PC-9 (cell line): Measurements from ENCODE around the gene MTUS2. TPM values are rescaled to one million over a fixed set of nuclear protein-coding genes. Genes with fewer than 3 reads are reported as not detected.

Experiments
- BruUV-seq: library from RNA; stranded (reverse); fragments of 400-500 nt; replicated peaks from 2 replicates; lab custom pipeline; 2021; lab: Mats Ljungman, UMichigan
- CTCF ChIA-PET: fragments of 300-600 bp; sonication (Branson Sonifier 250); formaldehyde crosslinking; loops from one replicate; lab custom pipeline; 2022; ENCODE audit warnings: antibody characterized with exemption; lab: Charles Lee
- POLR2A ChIA-PET: fragments of 300-600 bp; sonication (Branson Sonifier 250); formaldehyde crosslinking; loops from one replicate; lab custom pipeline; 2022; ENCODE audit warnings: antibody characterized with exemption; ENCODE audit not compliant: unreplicated experiment; lab: Charles Lee
- DNase-seq, 2 experiments: peaks; one replicate each; pipeline versions ENCODE4 v3.0.0 to v3.0.0-alpha.2; 2015 to 2022; ENCODE audit warnings: mixed read lengths in 1 of 2
- H2AFZ ChIP-seq: fragments of 200-600 bp; sonication (generic); 2 replicates; pipeline ENCODE4 v1.8.1; 2017; ENCODE audit warnings: antibody characterized with exemption
- H3F3A ChIP-seq: fragments of 200-600 bp; sonication (generic); 2 replicates; pipeline ENCODE4 v1.8.1; 2017; ENCODE audit warnings: antibody characterized with exemption, mild to moderate bottlenecking, low read depth; ENCODE audit not compliant: insufficient read depth
- H3K27ac ChIP-seq: fragments of 200-600 bp; sonication (generic); 2 replicates; pipeline ENCODE4 v1.6.1; 2016; ENCODE audit warnings: mixed run types
- H3K27me3 ChIP-seq: fragments of 200-600 bp; sonication (generic); 2 replicates; pipeline ENCODE4 v1.6.1; 2016; ENCODE audit warnings: low read depth, mixed run types; ENCODE audit not compliant: insufficient read depth
- H3K36me3 ChIP-seq: fragments of 200-600 bp; sonication (generic); 2 replicates; pipeline ENCODE4 v1.6.1; 2016; ENCODE audit warnings: low read depth, mixed run types
- H3K4me1 ChIP-seq: fragments of 200-600 bp; sonication (generic); replicated peaks from 2 replicates; pipeline ENCODE4 v1.6.1; 2016; ENCODE audit warnings: mixed run types; ENCODE audit not compliant: insufficient read depth
- H3K4me2 ChIP-seq: fragments of 200-600 bp; sonication (generic); 2 replicates; pipeline ENCODE4 v1.6.1; 2017; ENCODE audit warnings: mixed run types
- H3K4me3 ChIP-seq: fragments of 200-600 bp; sonication (generic); 2 replicates; pipeline ENCODE4 v1.6.1; 2016; ENCODE audit warnings: mixed run types
- H3K79me2 ChIP-seq: fragments of 200-600 bp; sonication (generic); 2 replicates; pipeline ENCODE4 v1.6.1; 2017; ENCODE audit warnings: low read depth, mixed run types
- H3K9me2 ChIP-seq: fragments of 200-600 bp; sonication (generic); 2 replicates; pipeline ENCODE4 v1.8.1; 2017; ENCODE audit warnings: mild to moderate bottlenecking; ENCODE audit not compliant: insufficient read depth
- H3K9me3 ChIP-seq: fragments of 200-600 bp; sonication (generic); 2 replicates; pipeline ENCODE4 v1.8.1; 2016; ENCODE audit warnings: low read depth; ENCODE audit not compliant: insufficient read depth
- H4K20me1 ChIP-seq: fragments of 200-600 bp; sonication (generic); 2 replicates; pipeline ENCODE4 v1.8.1; 2017; ENCODE audit not compliant: insufficient read depth
- CTCF ChIP-seq: fragments of 200-600 bp; sonication (generic); conservative IDR thresholded peaks from 2 replicates; pipeline ENCODE4 v1.6.1; 2017; ENCODE audit warnings: mixed run types, antibody characterized with exemption, mild to moderate bottlenecking, moderate library complexity
- EZH2 ChIP-seq: fragments of 200-600 bp; sonication (generic); IDR thresholded peaks from 2 replicates; pipeline ENCODE4 v1.8.0; 2017; ENCODE audit warnings: antibody characterized with exemption, low read depth
- intact Hi-C: fragments of 100-400 bp; cut with micrococcal nuclease; formaldehyde crosslinking; loops from one replicate; pipeline ENCODE4 v1.10.0; 2022; ENCODE audit not compliant: unreplicated experiment
- total RNA-seq: library from RNA; stranded (reverse); gene quantifications from 2 replicates; pipeline ENCODE4 v1.2.3, GENCODE V29; 2021

The MTUS2 gene
- total RNA-seq, 1 experiment from 2014 or later: not detected

- no peak overlapping the region for H3K4me2 ChIP-seq
- ChIA-PET CTCF (no interaction called here), POLR2A (no interaction called here)
- TF ChIP-seq EZH2 (no peak), CTCF (no peak)
- no peaks in the 10 kb centered on the region for H3K9me2 ChIP-seq
- H3K9me3 ChIP-seq: no peaks in the 10 kb centered on the region
- no peak for DNase-seq
- H3K4me1 ChIP-seq: no peaks in the 10 kb centered on the region
- no peaks in the 10 kb centered on the region for H3K36me3 ChIP-seq
- H2AFZ ChIP-seq: no peak overlapping the region
- BruUV-seq: no TSS peak
- intact Hi-C loops: no loop called here
- no peak overlapping the region for H3K4me3 ChIP-seq
- H4K20me1 ChIP-seq: no peaks in the 10 kb centered on the region
- H3K27ac ChIP-seq: no peak overlapping the region
- H3K27me3 ChIP-seq: peaks cover 59% of the 10 kb centered on the region
- no peaks in the 10 kb centered on the region for H3K79me2 ChIP-seq
- H3F3A ChIP-seq: no peaks in the 10 kb centered on the region
These were observed 156.1 kb downstream of the MTUS2 start for GRCh38 chr13:28976195-28976594.

- POLR2A ChIA-PET: no interaction called here
- Histone ChIP-seq H3K27ac (no peak overlapping the region), H3K4me3 (no peak overlapping the region), H3F3A (no peaks in the 10 kb centered on the region), H3K4me1 (no peaks in the 10 kb centered on the region), H2AFZ (no peak overlapping the region), H3K27me3 (peaks cover 60% of the 10 kb centered on the region), H4K20me1 (no peaks in the 10 kb centered on the region), H3K36me3 (no peaks in the 10 kb centered on the region), H3K4me2 (no peak overlapping the region), H3K9me3 (no peaks in the 10 kb centered on the region), H3K79me2 (no peaks in the 10 kb centered on the region), H3K9me2 (no peaks in the 10 kb centered on the region)
- TF ChIP-seq CTCF (no peak), EZH2 (no peak)
- intact Hi-C loops: no loop called here
- no TSS peak for BruUV-seq
- CTCF ChIA-PET: no interaction called here
- DNase-seq: no peak
These were observed 156.5 kb downstream of the MTUS2 start for GRCh38 chr13:28976636-28977035.

- CTCF ChIA-PET: no interaction called here
These were observed 158.4 kb downstream of the MTUS2 start for GRCh38 chr13:28978574-28978973.

More at GRCh38 chr13:28978574-28978973, 158.4 kb downstream of the MTUS2 start:
- Histone ChIP-seq H3F3A (no peaks in the 10 kb centered on the region), H3K36me3 (no peaks in the 10 kb centered on the region), H3K27me3 (peaks cover 62% of the 10 kb centered on the region), H3K4me2 (no peak overlapping the region), H2AFZ (no peak overlapping the region), H3K9me2 (no peaks in the 10 kb centered on the region), H3K27ac (no peak overlapping the region), H3K9me3 (no peaks in the 10 kb centered on the region), H4K20me1 (no peaks in the 10 kb centered on the region), H3K4me1 (no peaks in the 10 kb centered on the region), H3K4me3 (no peak overlapping the region), H3K79me2 (no peaks in the 10 kb centered on the region)
- no peak for DNase-seq
- TF ChIP-seq CTCF: no peak
- TF ChIP-seq EZH2: no peak
- POLR2A ChIA-PET: no interaction called here
- intact Hi-C loops: no loop called here
- no TSS peak for BruUV-seq
